Measurements from ENCODE around the gene P2RY14.

DNA sequence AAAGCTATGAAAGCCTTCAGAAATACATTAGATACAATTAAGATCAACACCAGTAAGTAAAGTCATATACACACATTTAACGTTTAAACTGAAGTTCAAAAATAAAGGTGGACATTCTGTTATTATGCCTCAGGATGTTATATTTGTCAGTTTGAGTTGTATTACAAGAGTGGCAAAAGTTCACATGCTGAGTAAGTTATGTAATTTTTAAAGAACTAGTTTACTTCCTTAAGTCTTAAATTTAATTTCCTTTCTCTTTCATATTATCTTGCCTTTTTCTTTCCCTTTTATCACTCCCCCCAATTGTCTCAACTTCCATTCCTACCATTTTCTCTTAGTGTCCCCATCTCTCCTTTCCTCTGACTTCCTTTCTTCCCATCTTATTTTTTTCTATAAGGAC, 43.2 kb upstream of the P2RY14 start:
- TF ChIP-seq, protein P1, sequence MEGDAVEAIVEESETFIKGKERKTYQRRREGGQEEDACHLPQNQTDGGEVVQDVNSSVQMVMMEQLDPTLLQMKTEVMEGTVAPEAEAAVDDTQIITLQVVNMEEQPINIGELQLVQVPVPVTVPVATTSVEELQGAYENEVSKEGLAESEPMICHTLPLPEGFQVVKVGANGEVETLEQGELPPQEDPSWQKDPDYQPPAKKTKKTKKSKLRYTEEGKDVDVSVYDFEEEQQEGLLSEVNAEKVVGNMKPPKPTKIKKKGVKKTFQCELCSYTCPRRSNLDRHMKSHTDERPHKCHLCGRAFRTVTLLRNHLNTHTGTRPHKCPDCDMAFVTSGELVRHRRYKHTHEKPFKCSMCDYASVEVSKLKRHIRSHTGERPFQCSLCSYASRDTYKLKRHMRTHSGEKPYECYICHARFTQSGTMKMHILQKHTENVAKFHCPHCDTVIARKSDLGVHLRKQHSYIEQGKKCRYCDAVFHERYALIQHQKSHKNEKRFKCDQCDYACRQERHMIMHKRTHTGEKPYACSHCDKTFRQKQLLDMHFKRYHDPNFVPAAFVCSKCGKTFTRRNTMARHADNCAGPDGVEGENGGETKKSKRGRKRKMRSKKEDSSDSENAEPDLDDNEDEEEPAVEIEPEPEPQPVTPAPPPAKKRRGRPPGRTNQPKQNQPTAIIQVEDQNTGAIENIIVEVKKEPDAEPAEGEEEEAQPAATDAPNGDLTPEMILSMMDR (conservative IDR thresholded peaks at IDR 0.05), result no peak
- no peak for TF ChIP-seq EZH2 (IDR thresholded peaks at IDR 0.05; ENCODE audit: low read depth)

Data from PC-9 (cell line).